Smooth muscle cell (in vitro differentiated cells): ENCODE results near the gene FAM83C. TPM values are rescaled to one million over a fixed set of nuclear protein-coding genes. Genes with fewer than 3 reads are reported as not detected.

Experiments
- DNase-seq: peaks from one replicate; lab custom pipeline; 2025; ENCODE audit not compliant: unreplicated experiment; lab: John Stamatoyannopoulos, UW
- H2AFZ ChIP-seq: fragments of 200-600 bp; sonication (generic); 2 replicates; pipeline ENCODE4 v1.6.0; 2016; ENCODE audit warnings: antibody characterized with exemption, low read depth, mild to moderate bottlenecking
- H3F3A ChIP-seq: fragments of 200-600 bp; sonication (generic); 2 replicates; pipeline ENCODE4 v1.6.0; 2017; ENCODE audit warnings: antibody characterized with exemption, low read depth
- H3K27ac ChIP-seq: fragments of 200-600 bp; sonication (generic); 2 replicates; pipeline ENCODE4 v1.5.1; 2016; ENCODE audit warnings: low read depth, mild to moderate bottlenecking
- H3K27me3 ChIP-seq: fragments of 200-600 bp; sonication (generic); 2 replicates; pipeline ENCODE4 v1.6.1; 2016; ENCODE audit warnings: low read depth, mild to moderate bottlenecking
- H3K36me3 ChIP-seq: fragments of 200-600 bp; sonication (generic); 2 replicates; pipeline ENCODE4 v1.5.1; 2016; ENCODE audit warnings: low read depth
- H3K4me1 ChIP-seq: fragments of 200-600 bp; sonication (generic); 2 replicates; pipeline ENCODE4 v1.5.1; 2016; ENCODE audit warnings: low read depth
- H3K4me2 ChIP-seq: fragments of 200-600 bp; sonication (generic); 2 replicates; pipeline ENCODE4 v1.6.0; 2016; ENCODE audit warnings: mild to moderate bottlenecking
- H3K4me3 ChIP-seq: fragments of 200-600 bp; sonication (generic); 2 replicates; pipeline ENCODE4 v1.5.1; 2016; ENCODE audit warnings: mild to moderate bottlenecking
- H3K79me2 ChIP-seq: fragments of 200-600 bp; sonication (generic); 2 replicates; pipeline ENCODE4 v1.6.0; 2016; ENCODE audit warnings: low read depth, mild to moderate bottlenecking
- H3K9ac ChIP-seq: fragments of 200-600 bp; sonication (generic); 2 replicates; pipeline ENCODE4 v1.6.0; 2016; ENCODE audit warnings: low read depth
- H3K9me3 ChIP-seq: fragments of 200-600 bp; sonication (generic); replicated peaks from 2 replicates; pipeline ENCODE4 v1.5.1; 2016; ENCODE audit warnings: low read depth
- H4K20me1 ChIP-seq: fragments of 200-600 bp; sonication (generic); 2 replicates; pipeline ENCODE4 v1.6.0; 2016; ENCODE audit warnings: low read depth
- CTCF ChIP-seq: fragments of 200-600 bp; sonication (generic); IDR thresholded peaks from 2 replicates; pipeline ENCODE4 v1.5.1; 2017; ENCODE audit warnings: borderline replicate concordance, mild to moderate bottlenecking, antibody characterized with exemption; ENCODE audit not compliant: insufficient read depth, poor library complexity, severe bottlenecking
- WGBS: methylation state at CpG from one replicate; pipeline ENCODE4 v1.1.7; 2016; ENCODE audit warnings: low lambda C conversion rate; 5-methylcytosine and 5-hydroxymethylcytosine counted together
- polyA plus RNA-seq: library from polyadenylated mRNA; unstranded; fragments of >200 nt; fragmentation: Nextera tagmentation; extraction: Ambion mirVana; gene quantifications from 2 replicates; pipeline ENCODE4 v1.2.1, GENCODE V29; 2016
- total RNA-seq: library from RNA; depleted of rRNA; stranded (reverse); fragments of >200 nt; gene quantifications from 2 replicates; pipeline ENCODE4 v1.2.3, GENCODE V29; 2014

Gene FAM83C
- total and polyA plus RNA-seq, 2 experiments from 2014 or later: 0.49 TPM; not detected in 1

GRCh38 chr20:35328095-35328685 is 36.0 kb upstream of the FAM83C start:
- no peaks in the 10 kb centered on the region for H3K9me3 ChIP-seq
- H3K4me3 ChIP-seq: no peak overlapping the region
- no peak for DNase-seq
- H3K9ac ChIP-seq: no peak overlapping the region
- 96% methylated on average over 3 of the region's 3 CpGs for WGBS
- no peaks in the 10 kb centered on the region for H4K20me1 ChIP-seq
- H3K27ac ChIP-seq: peak overlapping the region; percentile 75
- TF ChIP-seq CTCF: no peak
- peaks cover 9% of the 10 kb centered on the region for H3K4me1 ChIP-seq
- H3K27me3 ChIP-seq: no peaks in the 10 kb centered on the region
- H3K79me2 ChIP-seq: no peaks in the 10 kb centered on the region
- peak overlapping the region; percentile 59 for H3K4me2 ChIP-seq
- H3K36me3 ChIP-seq: no peaks in the 10 kb centered on the region
- H2AFZ ChIP-seq: no peak overlapping the region
- H3F3A ChIP-seq: peaks cover 22% of the 10 kb centered on the region

- Histone ChIP-seq H3K9ac (no peak overlapping the region), H3K36me3 (no peaks in the 10 kb centered on the region), H3K79me2 (no peaks in the 10 kb centered on the region), H3K27ac (peak overlapping the region; percentile 75), H2AFZ (no peak overlapping the region), H3K9me3 (no peaks in the 10 kb centered on the region), H3K4me1 (peaks cover 9% of the 10 kb centered on the region), H3K4me2 (peak overlapping the region; percentile 59), H3F3A (peaks cover 22% of the 10 kb centered on the region), H4K20me1 (no peaks in the 10 kb centered on the region), H3K4me3 (no peak overlapping the region), H3K27me3 (no peaks in the 10 kb centered on the region)
- WGBS: 91% methylated on average over 4 of the region's 4 CpGs
- no peak for DNase-seq
- no peak for TF ChIP-seq CTCF
Measured at GRCh38 chr20:35327074-35327976, 35.1 kb upstream of the FAM83C start.

- Histone ChIP-seq H3K27ac (peak overlapping the region; percentile 75), H3K4me2 (peak overlapping the region; percentile 59), H3F3A (peaks cover 22% of the 10 kb centered on the region), H3K27me3 (no peaks in the 10 kb centered on the region), H3K4me1 (peaks cover 9% of the 10 kb centered on the region), H3K79me2 (no peaks in the 10 kb centered on the region), H3K9ac (no peak overlapping the region), H4K20me1 (no peaks in the 10 kb centered on the region), H3K4me3 (no peak overlapping the region), H3K36me3 (no peaks in the 10 kb centered on the region), H3K9me3 (no peaks in the 10 kb centered on the region), H2AFZ (no peak overlapping the region)
- DNase-seq: no peak
- 77% methylated on average over 3 of the region's 3 CpGs for WGBS
- TF ChIP-seq CTCF: no peak
Measured at GRCh38 chr20:35326740-35327073, 34.5 kb upstream of the FAM83C start.
